VCaP (cell line): ENCODE measurements around the gene FSD2.

Experiments
- H3K27ac ChIP-seq: fragments of 450-650 bp; 2 replicates; pipeline ENCODE4 v1.5.1; 2017
- CTCF ChIP-seq: fragments of 450-650 bp; conservative IDR thresholded peaks from 2 replicates; pipeline ENCODE4 v1.5.1; 2017; ENCODE audit warnings: mild to moderate bottlenecking, moderate library complexity

The FSD2 gene

DNA sequence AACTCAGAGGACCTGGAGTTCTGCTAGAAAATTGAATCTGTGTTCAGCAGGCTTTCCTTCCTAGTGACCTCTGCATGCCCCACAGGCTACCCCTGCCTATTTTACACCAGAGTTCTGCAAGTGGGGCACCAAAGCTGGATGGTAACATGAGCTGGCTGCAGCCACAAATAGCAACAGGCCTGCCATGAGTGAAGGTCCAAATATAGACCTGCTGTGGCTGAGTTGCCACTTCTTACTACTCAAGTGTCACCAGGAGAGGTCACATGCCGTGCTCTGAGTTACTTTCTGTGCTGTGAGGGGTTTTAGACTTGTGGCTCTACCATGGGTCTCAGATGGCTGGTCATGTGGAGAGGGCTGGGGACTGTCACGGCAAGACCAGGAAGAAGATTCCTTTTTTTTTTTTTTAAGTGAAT lies at the start of gene FSD2:
Gene FSD2, minus strand, starts transcription at position 76 of the 413 bp plus-strand sequence. CDS start 18,679 bp downstream, outside the sequence.
- TF ChIP-seq CTCF = no peak
- H3K27ac ChIP-seq = no peak within 1 kb of the TSS

- no peak for TF ChIP-seq CTCF
- H3K27ac ChIP-seq = no peak overlapping the region
Observed at GRCh38 chr15:82854554-82854953, 48.7 kb upstream of the FSD2 start.

DNA sequence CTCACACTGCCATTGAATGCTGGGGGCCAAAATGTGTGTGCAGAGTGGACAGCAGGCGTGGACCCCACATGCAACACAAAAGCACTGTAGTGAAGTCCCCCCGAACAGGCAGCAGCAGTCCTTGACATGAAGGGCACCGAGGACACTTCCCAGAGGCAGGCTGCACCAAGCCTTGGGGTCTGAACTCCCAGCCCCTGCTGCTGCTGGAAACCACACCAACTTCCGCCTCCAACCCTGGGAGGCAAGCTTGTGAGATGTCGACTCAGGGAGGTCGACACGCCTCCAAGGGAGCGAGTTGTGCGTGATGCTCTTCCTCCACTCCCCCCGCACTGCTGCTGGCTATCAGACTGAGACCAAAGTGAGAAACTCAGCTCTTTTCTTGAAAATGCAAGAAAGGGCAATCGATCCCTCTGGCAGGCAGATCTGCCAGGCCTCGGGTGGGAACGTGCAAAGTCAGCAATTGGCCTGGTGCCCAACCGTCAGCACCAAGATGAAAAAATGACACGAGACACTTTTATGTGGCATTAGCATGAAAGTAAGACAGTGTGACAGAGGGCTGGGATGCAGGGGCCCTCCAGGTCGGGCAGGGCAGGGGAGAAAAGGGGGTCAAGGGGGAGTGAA lies 47.2 kb upstream of the FSD2 start:
- no peak for TF ChIP-seq CTCF

GRCh38 chr15:82851981-82852511 lies 46.2 kb upstream of the FSD2 start:
- no peak for TF ChIP-seq CTCF

More for the DNA sequence above, 47.2 kb upstream of the FSD2 start:
- H3K27ac ChIP-seq = 0 out of 2 replicates have a peak overlapping the region, but pooled peaks have one; percentile 81

DNA sequence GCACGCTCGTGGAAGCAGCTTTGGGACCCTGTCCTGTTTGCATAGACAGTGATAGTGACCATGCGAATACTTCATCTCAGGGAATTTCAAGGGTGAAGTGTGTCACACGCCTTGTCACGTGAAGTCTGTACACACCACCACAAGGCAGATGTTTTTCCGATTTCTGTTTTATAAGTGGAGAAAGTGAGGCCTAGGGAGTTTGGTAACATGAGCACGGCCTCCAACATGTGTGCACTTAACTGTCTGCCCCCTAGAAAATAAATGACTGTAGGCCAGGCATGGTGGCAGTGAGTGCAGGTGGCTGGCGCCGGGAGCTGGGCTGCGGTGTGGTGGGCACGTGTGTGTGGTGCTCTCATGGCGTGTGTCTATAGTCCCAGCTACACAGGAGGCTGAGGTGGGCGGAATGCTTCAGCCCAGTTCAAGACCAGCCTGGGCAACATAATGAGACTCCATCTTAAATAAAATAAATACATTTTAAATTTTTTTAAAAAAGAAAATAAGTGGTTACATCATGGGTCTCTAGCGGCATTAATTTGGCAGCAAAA lies 45.5 kb upstream of the FSD2 start:
- no peak for TF ChIP-seq CTCF
- peak overlapping the region; percentile 81 for H3K27ac ChIP-seq

More at GRCh38 chr15:82851981-82852511, 46.2 kb upstream of the FSD2 start:
- H3K27ac ChIP-seq = peak overlapping the region; percentile 81

DNA sequence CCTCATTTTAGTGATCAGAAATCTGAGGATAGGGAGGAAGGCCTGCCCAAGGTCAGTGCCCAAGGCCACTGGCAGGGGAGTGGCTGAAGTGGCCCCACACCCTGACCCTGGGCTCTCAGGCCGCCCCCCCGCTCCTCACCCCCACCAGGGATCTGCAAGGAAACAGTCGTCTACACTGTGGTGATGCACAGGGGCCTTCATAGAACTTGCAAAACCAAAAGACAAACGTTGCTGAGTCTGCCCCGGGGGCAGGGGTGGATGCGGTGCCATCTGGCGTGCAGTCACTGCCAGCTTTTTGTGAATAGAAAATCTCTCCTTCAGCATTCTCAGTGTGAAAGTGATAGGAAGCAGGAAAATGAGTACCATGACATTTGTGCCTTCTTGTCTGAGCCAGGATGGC lies 44.9 kb upstream of the FSD2 start:
- TF ChIP-seq CTCF = no peak
- H3K27ac ChIP-seq = peak overlapping the region; percentile 81

DNA sequence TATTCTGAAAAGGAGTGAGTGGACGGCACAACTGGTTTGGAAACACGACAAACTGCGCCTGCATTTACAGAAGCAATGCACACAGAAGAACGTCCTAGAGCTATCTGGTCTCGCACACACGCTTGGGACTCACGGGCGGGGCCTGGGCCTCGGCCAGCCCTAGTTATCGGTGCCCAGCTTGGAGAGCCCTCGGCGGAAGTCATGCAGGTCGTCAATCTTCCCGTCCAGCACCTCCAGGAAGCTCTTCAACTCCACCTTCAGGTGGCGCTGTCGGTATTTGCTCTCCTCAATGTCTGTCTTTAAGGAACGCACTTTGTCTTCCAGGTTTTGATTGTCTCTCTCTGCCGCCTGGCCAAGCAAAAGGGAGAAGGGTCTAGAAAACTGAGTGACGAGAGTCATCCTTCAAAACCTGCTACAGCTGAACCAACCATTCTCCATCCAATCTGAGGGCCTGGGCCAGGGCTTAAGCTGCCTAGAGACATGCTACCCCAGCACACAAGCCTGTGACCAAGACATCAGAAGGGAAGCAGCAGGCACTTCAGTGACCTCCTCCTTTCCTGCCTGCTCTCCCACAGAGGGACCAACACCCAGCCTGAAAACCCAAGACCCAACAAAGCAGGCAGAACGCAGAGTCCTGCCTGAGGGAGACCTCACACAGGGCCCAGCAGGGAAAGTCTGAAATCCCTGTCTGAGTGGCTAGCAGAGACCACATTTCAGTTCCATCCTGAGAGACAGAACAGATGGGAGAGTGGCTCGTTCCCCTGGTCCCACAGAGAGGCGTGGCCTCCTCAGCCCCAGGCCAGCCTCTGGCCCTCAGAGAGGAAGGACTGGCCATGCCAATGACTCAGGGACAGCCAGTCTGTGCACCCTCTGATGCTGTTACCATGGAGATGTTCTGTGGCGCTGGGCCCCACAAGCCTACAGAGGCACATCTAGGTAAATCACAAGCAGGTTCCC lies 44.0 kb upstream of the FSD2 start:
- peak; percentile 98 for TF ChIP-seq CTCF
- H3K27ac ChIP-seq = peak overlapping the region; percentile 81
